Choroid plexus epithelial cell (primary cell): ENCODE results near the gene CDADC1.
A peak's percentile ranks its signal among the peaks of the same experiment; 100 is the strongest.

ENCODE experiments used
- DNase-seq: peaks from one replicate; pipeline ENCODE4 v3.0.0-alpha.2; 2010; ENCODE audit warnings: low read depth
- H3K4me3 ChIP-seq: 2 replicates; pipeline ENCODE4 v1.5.1; 2011; ENCODE audit warnings: low read depth, mild to moderate bottlenecking, control low read depth, low read length, moderate library complexity
- CTCF ChIP-seq: conservative IDR thresholded peaks from 2 replicates; pipeline ENCODE4 v1.5.1; 2011; ENCODE audit warnings: low read depth, mild to moderate bottlenecking, control low read depth, inconsistent platforms, low read length, moderate library complexity

Gene CDADC1

GRCh38 chr13:49235856-49236431, 11.8 kb upstream of the CDADC1 start:
- no peak for TF ChIP-seq CTCF
- no peak overlapping the region for H3K4me3 ChIP-seq
- no peak for DNase-seq

- DNase-seq = no peak
Observed at GRCh38 chr13:49238621-49239020, 9.1 kb upstream of the CDADC1 start.

GRCh38 chr13:49240017-49240416, 7.7 kb upstream of the CDADC1 start:
- TF ChIP-seq CTCF = peak; percentile 84
- H3K4me3 ChIP-seq = no peak overlapping the region
- peak; percentile 64 for DNase-seq

More at GRCh38 chr13:49238621-49239020, 9.1 kb upstream of the CDADC1 start:
- no peak overlapping the region for H3K4me3 ChIP-seq
- no peak for TF ChIP-seq CTCF

- no peak overlapping the region for H3K4me3 ChIP-seq
- TF ChIP-seq CTCF = no peak
- no peak for DNase-seq
Observed at GRCh38 chr13:49241296-49241695, 6.4 kb upstream of the CDADC1 start.

GRCh38 chr13:49245101-49245500, 2.6 kb upstream of the CDADC1 start:
- no peak for TF ChIP-seq CTCF
- no peak for DNase-seq
- no peak overlapping the region for H3K4me3 ChIP-seq

- DNase-seq = peak; percentile 3
Observed at GRCh38 chr13:49246850-49247642, 679 bp upstream of the CDADC1 start.

More at GRCh38 chr13:49246850-49247642, 679 bp upstream of the CDADC1 start:
- no peak for TF ChIP-seq CTCF
- H3K4me3 ChIP-seq = peak overlapping the region; percentile 91
